WI38 (cell line): Measurements from ENCODE around the gene SPATA12.

Experiments
- H3K4me3 ChIP-seq: 2 replicates; pipeline ENCODE4 v1.5.1; 2011; ENCODE audit warnings: low read depth, mild to moderate bottlenecking, control low read depth, low read length
- TF ChIP-seq, protein P1 (sequence below): IDR thresholded peaks from 2 replicates; pipeline ENCODE4 v1.5.1; 2012; ENCODE audit warnings: low read depth, mild to moderate bottlenecking, control low read depth, low read length

Gene SPATA12

DNA sequence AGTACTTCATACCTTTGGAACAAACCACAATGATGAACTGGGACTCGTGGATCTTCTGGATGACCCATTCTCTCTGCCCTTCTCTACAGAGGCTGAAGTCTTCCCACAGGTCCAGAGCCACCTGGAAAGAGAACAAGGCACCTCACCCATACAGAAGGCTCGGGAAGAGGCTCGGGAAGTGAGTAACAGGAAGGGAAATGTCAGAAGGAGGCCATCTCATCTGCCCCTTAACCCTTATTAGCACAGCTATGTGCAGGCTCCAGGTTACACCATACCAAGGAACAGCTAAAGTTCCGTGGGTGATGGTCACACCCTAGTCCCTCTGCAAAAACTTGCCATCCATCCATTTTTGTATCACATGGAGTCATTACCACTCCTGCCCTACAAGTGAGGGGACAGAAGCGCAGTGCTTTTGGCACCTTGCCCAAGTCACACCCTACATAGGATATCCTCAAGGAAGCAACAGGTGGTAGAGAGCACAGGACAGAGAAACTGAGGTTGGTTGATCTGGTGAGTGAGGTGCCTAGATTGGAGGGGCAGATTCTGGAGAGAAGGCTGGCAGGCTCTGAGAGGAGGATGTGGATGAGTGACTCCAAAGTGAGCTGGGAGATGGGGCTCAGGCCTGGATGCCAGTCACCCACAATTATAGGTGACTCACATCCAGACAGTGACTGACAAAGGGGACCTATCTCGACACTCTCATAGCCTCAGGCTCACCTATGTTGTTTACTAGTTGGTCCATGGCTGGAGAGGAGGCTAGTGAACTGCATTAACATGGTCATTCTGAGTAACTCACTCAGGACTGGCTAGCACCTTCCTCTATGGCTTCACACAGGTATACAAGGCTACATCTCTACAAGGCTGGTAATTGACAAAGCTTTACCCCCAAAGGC, 38.2 kb downstream of the SPATA12 start:
- no peak overlapping the region for H3K4me3 ChIP-seq
- TF ChIP-seq, protein P1, sequence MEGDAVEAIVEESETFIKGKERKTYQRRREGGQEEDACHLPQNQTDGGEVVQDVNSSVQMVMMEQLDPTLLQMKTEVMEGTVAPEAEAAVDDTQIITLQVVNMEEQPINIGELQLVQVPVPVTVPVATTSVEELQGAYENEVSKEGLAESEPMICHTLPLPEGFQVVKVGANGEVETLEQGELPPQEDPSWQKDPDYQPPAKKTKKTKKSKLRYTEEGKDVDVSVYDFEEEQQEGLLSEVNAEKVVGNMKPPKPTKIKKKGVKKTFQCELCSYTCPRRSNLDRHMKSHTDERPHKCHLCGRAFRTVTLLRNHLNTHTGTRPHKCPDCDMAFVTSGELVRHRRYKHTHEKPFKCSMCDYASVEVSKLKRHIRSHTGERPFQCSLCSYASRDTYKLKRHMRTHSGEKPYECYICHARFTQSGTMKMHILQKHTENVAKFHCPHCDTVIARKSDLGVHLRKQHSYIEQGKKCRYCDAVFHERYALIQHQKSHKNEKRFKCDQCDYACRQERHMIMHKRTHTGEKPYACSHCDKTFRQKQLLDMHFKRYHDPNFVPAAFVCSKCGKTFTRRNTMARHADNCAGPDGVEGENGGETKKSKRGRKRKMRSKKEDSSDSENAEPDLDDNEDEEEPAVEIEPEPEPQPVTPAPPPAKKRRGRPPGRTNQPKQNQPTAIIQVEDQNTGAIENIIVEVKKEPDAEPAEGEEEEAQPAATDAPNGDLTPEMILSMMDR, result no peak

DNA sequence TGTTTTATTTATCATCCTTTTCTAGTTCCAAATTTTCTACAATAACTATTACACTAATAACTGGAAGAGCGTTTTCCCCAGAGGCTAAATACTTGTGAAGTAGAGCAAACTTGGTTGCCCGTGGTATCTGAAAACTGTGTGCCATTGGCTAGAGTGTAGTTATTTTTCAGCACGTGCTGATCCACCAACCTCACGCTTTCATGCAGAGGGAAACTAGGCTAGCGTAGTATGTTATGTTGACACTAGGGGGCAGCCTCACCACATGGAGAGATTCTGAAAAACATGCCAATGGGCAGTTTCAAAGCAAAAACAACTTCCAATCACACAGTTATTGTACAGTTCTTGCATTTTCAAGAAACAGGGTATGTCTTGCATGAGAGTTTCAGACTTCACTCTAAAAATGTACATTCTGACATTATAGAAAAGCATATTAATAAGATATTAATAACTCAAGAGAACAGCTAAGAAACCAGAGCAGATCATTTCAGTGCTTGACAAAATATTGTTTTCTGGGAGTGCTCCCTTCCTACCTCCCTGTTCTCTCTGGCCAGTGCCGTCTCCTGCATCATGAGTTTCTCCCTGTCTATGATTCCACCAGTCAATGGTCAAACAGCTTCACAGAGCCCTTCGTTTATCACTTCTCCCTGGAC, 39.7 kb downstream of the SPATA12 start:
- H3K4me3 ChIP-seq, result no peak overlapping the region

DNA sequence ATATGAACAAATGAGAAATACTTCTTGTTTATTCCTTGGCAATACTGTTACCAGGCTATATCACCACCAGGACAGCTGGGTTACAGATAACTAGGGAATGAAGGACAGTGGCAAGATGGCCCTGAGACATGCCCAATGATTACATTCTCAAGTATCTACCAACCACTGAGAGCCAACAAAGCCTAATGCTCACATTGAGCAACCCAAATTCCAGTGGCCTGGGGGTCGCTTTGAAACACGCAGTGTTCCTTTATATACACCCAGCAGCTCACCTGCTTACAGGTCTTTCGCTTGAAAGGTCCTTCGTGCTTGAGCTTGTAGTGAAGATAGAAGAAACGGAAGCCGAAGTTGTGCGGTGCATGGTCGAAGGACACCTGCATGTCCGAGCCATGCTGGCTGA, 45.1 kb downstream of the SPATA12 start:
- no peak overlapping the region for H3K4me3 ChIP-seq
- TF ChIP-seq, protein P1, result no peak

More for the DNA sequence above, 39.7 kb downstream of the SPATA12 start:
- TF ChIP-seq, protein P1, result peak; percentile 88

DNA sequence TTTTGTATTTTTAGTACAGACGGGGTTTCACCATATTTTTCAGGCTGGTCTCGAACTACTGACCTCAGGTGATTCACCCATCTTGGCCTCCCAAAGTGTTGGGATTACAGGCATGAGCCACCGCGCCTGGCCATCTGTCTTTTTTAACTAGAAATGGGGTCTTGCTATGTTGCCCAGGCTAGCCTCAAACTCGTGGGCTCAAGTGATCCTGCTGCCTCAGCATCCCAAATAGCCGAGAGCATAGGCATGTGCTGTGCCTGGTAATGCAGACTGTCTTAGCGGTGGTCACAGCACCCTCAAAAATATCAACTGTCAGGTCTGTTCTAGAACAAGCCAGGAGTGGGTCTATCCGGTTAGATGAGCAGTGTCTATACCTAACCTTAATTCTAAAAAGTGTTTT, 48.2 kb downstream of the SPATA12 start:
- TF ChIP-seq, protein P1, result no peak
- no peak overlapping the region for H3K4me3 ChIP-seq

DNA sequence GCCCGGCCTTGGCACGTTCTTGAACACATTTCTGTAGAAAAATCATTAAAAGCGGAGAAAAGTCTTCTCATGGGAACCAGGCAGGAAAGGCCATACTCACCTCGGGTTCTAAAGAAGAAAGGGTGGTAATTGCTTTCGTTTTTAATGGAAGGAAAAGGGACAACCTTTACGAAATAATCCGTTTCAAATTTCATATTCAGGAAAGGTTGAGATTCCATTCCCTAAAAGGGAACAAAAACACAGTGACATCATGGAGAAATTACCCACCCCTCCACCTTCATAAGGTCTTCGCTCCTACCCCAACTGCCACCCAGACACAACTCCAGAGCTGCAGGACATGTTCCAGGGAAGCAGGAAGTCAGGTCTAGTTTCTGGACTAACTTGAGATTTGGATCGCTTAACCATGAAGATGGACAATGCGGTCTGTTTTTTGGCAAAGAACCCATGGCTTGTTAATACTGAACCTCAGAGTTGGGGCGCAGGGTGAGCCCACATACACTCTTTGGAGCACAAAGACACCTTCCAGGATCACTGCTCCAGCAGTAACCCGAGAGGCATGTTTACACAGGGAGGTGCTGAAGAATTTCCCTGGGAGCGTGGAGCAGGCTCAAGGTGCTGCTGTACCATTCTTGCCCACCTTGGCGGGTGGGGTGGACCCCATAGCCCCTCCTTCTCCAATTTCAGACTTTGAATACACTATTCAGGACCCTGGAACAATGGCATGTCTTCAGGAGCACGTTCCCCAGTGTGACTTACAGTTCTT, 49.2 kb downstream of the SPATA12 start:
- TF ChIP-seq, protein P1, result no peak

DNA sequence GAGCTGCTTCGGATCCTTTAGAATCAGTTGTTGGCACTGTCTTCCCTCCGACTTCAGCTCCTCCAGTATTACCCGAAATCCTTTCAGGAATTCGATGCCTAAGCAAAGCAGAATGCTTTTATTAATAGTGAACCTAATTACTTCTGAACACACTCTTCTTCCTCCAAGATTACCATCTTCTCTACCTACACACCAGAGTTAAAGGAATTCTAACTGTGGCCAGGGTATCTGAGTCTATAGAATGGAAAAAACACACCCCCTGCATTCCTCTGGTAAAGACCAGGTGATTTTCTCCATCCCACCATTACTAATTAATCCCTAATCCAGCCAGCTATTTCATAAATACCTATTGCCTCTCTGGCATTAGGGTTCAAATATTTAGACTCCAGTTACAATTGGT, 49.8 kb downstream of the SPATA12 start:
- TF ChIP-seq, protein P1, result no peak
- H3K4me3 ChIP-seq, result no peak overlapping the region

More for the DNA sequence above, 49.2 kb downstream of the SPATA12 start:
- H3K4me3 ChIP-seq, result no peak overlapping the region

DNA sequence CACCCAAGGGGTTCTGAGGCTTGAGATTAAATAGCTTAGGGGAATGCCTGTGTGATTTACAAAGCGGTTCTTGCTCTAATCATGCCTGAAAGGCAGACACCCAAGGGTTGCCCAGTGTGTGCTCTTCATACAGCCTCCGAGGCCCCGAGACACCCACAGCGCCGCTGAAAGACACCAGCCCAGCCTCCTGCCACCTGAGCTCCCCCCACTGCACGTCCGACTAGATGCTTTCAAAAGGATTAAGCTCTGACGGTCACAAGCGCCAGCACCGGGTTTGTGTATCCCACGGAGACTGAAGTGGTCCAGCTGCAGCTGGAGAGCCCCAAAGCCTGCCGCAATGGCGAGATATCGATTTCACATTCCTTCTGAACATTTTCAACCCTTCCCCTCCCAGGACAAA, 50.3 kb downstream of the SPATA12 start:
- TF ChIP-seq, protein P1, result no peak
- no peak overlapping the region for H3K4me3 ChIP-seq
